ENCODE data around the gene LRRC47. TPM values are rescaled to one million over a fixed set of nuclear protein-coding genes. Genes with fewer than 3 reads are reported as not detected.

The LRRC47 gene
- total and polyA plus RNA-seq, 2 of the 8 experiments (the other 6 are each of a cell fraction or from before 2014, with no cell fraction given), result 38.3 to 82.4 TPM

DNA sequence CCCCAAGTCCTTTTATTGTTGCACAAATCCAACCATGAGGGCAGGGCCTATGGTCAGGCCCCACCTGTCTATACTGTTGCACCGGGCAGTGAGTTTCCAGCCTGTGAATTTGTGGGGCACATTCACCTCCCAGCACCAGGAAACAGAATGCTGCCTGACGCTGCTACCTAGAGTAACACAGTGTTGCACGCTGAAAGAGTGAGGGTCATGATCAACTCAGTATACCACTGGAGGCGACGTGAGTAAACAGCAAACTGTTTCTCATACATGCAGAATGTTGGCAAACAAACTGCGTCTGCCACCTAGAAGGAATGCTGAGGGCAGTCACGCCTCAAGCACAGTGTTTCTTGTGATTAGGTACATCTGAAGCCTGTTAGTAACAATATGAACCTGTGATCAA, 13.4 kb upstream of the LRRC47 start:
- CTCF ChIA-PET (ENCODE audit: partially characterized antibody), result interaction anchor here (1.8 kb wide), 1 partner anchor 8 kb away, joined by 5 read pairs; no protein-coding TSS in a partner anchor
- FAIRE-seq, result no peak
- Histone ChIP-seq H3K23ac (ENCODE audit: insufficient read length) (no peak overlapping the region), H3K4me2 (ENCODE audit: insufficient read depth in 1 of 2, low read depth in 2 of 2, low read length in 2 of 2) (no peak overlapping the region), H3K56ac (replicated peaks; ENCODE audit: insufficient read length, low read depth, low read length) (no peak overlapping the region), H4K91ac (replicated peaks; ENCODE audit: insufficient read length, low read length) (no peak overlapping the region), H2BK12ac (ENCODE audit: low read depth, low read length) (no peak overlapping the region), H2AK5ac (ENCODE audit: low read depth, low read length) (no peak overlapping the region), H3K4ac (replicated peaks; ENCODE audit: insufficient read length, low read depth, low read length) (no peak overlapping the region), H3K18ac (ENCODE audit: extremely low read depth, low read length) (no peak overlapping the region), H4K5ac (ENCODE audit: insufficient read length, low read depth, low read length) (no peak overlapping the region), H2BK5ac (ENCODE audit: low read depth, low read length) (no peak overlapping the region), H3K79me2 (ENCODE audit: control insufficient read depth in 1 of 2, insufficient read depth in 2 of 2, low read length in 2 of 2) (no peaks in the 10 kb centered on the region), H3K27ac (ENCODE audit: low read depth, low read length) (no peak overlapping the region), H3K14ac (ENCODE audit: insufficient read length) (no peak overlapping the region), H2BK120ac (replicated peaks; ENCODE audit: low read depth, low read length) (no peak overlapping the region), H3K27me3 (replicated peaks in 1 of 4; ENCODE audit: control insufficient read depth in 3 of 4, extremely low read depth in 1 of 4, insufficient read depth in 3 of 4, low read length in 3 of 4) (no peaks in the 10 kb centered on the region), H3K36me3 (ENCODE audit: control insufficient read depth in 2 of 4, insufficient read depth in 4 of 4, low read length in 3 of 4) (no peaks in the 10 kb centered on the region), H3K9ac (replicated peaks in 1 of 4; ENCODE audit: extremely low read depth in 1 of 4, low read depth in 3 of 4, low read length in 3 of 4) (no peak overlapping the region), H2AFZ (ENCODE audit: low read length) (no peak overlapping the region), H3K4me3 (ENCODE audit: extremely low read depth in 1 of 4, insufficient read depth in 2 of 4, low read depth in 3 of 4, low read length in 4 of 4) (no peak overlapping the region), H3K79me1 (ENCODE audit: low read depth, low read length) (no peaks in the 10 kb centered on the region), H2BK20ac (ENCODE audit: low read length) (no peak overlapping the region), H4K8ac (ENCODE audit: extremely low read depth, insufficient read depth, low read length) (no peak overlapping the region), H4K20me1 (replicated peaks in 1 of 2; ENCODE audit: control insufficient read depth in 1 of 2, insufficient read depth in 2 of 2, low read length in 2 of 2) (no peaks in the 10 kb centered on the region), H3K4me1 (replicated peaks in 1 of 4; ENCODE audit: control insufficient read depth in 3 of 4, insufficient read depth in 4 of 4, low read length in 3 of 4) (peaks cover 0 to 5% (median 0%) of the 10 kb centered on the region in 4 experiments; a peak in 1 of 7 replicates), H3K23me2 (ENCODE audit: low read depth, low read length) (no peaks in the 10 kb centered on the region), H3K9me3 (ENCODE audit: insufficient read depth in 2 of 2, low read depth in 1 of 2, low read length in 1 of 2) (peaks cover 8 to 20% of the 10 kb centered on the region in 2 experiments; a peak in 3 of 4 replicates), H2BK15ac (ENCODE audit: low read length) (no peak overlapping the region)
- POLR2A ChIA-PET (ENCODE audit: partially characterized antibody), result interaction anchor here (0.7 to 1.5 kb wide), 2 partner anchors 11 to 22 kb away, joined by 3 to 4 read pairs; no protein-coding TSS in a partner anchor
- DNase-seq (ENCODE audit: low read depth in 1 of 2, low spot score in 2 of 2), result no peak
- WGBS, 2 experiments (ENCODE audit: extremely low coverage in 1 of 2, insufficient coverage in 1 of 2, insufficient read length in 1 of 2, insufficient replicate concordance in 2 of 2, low coverage in 1 of 2, low lambda C conversion rate in 2 of 2, missing lambda C conversion rate in 1 of 2), result 87% methylated on average over 7 of the region's 7 CpGs; no CpG with 5 or more reads in 1 of the 2 experiments
- TF ChIP-seq POLR2AphosphoS5 (IDR thresholded peaks at IDR 0.05; ENCODE audit: low read depth, low read length) (no peak), TEAD4 (IDR thresholded peaks at IDR 0.05; ENCODE audit: low read depth, low read length) (no peak), CHD2 (IDR thresholded peaks at IDR 0.05; ENCODE audit: low read length) (no peak), RBBP5 (IDR thresholded peaks at IDR 0.05; ENCODE audit: borderline replicate concordance, low read depth, low read length) (no peak), RFX5 (IDR thresholded peaks at IDR 0.05; ENCODE audit: borderline replicate concordance, low read depth, low read length) (no peak), SP4 (IDR thresholded peaks at IDR 0.05; ENCODE audit: low read length) (no peak)

Data from H1 (cell line).